HEK293T (cell line): ENCODE results near the gene TMEM129.

Source experiments
- CTCF ChIA-PET: fragments of 350-600 bp; formaldehyde crosslinking; extraction: SDS; loops from one replicate; lab custom pipeline; 2021; ENCODE audit warnings: antibody characterized with exemption, inconsistent platforms; lab: Yijun Ruan, JAX
- POLR2A ChIA-PET: fragments of 350-600 bp; formaldehyde crosslinking; extraction: SDS; loops from one replicate; lab custom pipeline; 2020; ENCODE audit warnings: antibody characterized with exemption, inconsistent platforms; lab: Yijun Ruan, JAX
- DNase-seq: peaks from one replicate; pipeline ENCODE4 v3.0.0; 2012; ENCODE audit warnings: mixed read lengths; ENCODE audit errors: extremely low spot score
- ARNT ChIP-seq: fragments of 450-650 bp; IDR thresholded peaks from 2 replicates; pipeline ENCODE4 v1.6.1; 2017; ENCODE audit warnings: mild to moderate bottlenecking
- BHLHE40 ChIP-seq: fragments of 450-650 bp; IDR thresholded peaks from 2 replicates; pipeline ENCODE4 v1.6.1; 2016; ENCODE audit warnings: mild to moderate bottlenecking, moderate library complexity, borderline replicate concordance
- CTBP1 ChIP-seq: fragments of 450-650 bp; IDR thresholded peaks from 2 replicates; pipeline ENCODE4 v1.6.1; 2016; ENCODE audit warnings: borderline replicate concordance
- ELF4 ChIP-seq: fragments of 450-650 bp; IDR thresholded peaks from 2 replicates; pipeline ENCODE4 v1.6.1; 2017; ENCODE audit warnings: antibody characterized with exemption
- FOXA1 ChIP-seq: fragments of 450-650 bp; IDR thresholded peaks from 2 replicates; pipeline ENCODE4 v1.6.1; 2016; ENCODE audit warnings: mild to moderate bottlenecking
- FOXK2 ChIP-seq: fragments of 450-650 bp; IDR thresholded peaks from 2 replicates; pipeline ENCODE4 v1.6.1; 2016; ENCODE audit warnings: mild to moderate bottlenecking
- FOXM1 ChIP-seq: fragments of 450-650 bp; IDR thresholded peaks from 2 replicates; pipeline ENCODE4 v1.6.1; 2017; ENCODE audit warnings: mild to moderate bottlenecking, borderline replicate concordance
- HDGF ChIP-seq: fragments of 450-650 bp; IDR thresholded peaks from 2 replicates; pipeline ENCODE4 v1.6.1; 2017; ENCODE audit warnings: antibody characterized with exemption, borderline replicate concordance
- L3MBTL2 ChIP-seq: fragments of 450-650 bp; conservative IDR thresholded peaks from 2 replicates; pipeline ENCODE4 v1.6.1; 2016; ENCODE audit warnings: mild to moderate bottlenecking
- LEF1 ChIP-seq: fragments of 450-650 bp; IDR thresholded peaks from 2 replicates; pipeline ENCODE4 v1.6.1; 2017; ENCODE audit warnings: mild to moderate bottlenecking, borderline replicate concordance
- NFRKB ChIP-seq: fragments of 450-650 bp; IDR thresholded peaks from 2 replicates; pipeline ENCODE4 v1.6.1; 2016; ENCODE audit warnings: mild to moderate bottlenecking, moderate library complexity
- PKNOX1 ChIP-seq: fragments of 450-650 bp; IDR thresholded peaks from 2 replicates; pipeline ENCODE4 v1.6.1; 2016
- SP1 ChIP-seq: fragments of 450-650 bp; IDR thresholded peaks from 2 replicates; pipeline ENCODE4 v1.6.1; 2017
- SUZ12 ChIP-seq: fragments of 450-650 bp; IDR thresholded peaks from 2 replicates; pipeline ENCODE4 v1.6.1; 2016; ENCODE audit warnings: mild to moderate bottlenecking
- TARDBP ChIP-seq: fragments of 450-650 bp; IDR thresholded peaks from 2 replicates; pipeline ENCODE4 v1.6.1; 2016
- ZNF384 ChIP-seq: fragments of 450-650 bp; IDR thresholded peaks from 2 replicates; pipeline ENCODE4 v1.6.1; 2016

The TMEM129 gene

DNA sequence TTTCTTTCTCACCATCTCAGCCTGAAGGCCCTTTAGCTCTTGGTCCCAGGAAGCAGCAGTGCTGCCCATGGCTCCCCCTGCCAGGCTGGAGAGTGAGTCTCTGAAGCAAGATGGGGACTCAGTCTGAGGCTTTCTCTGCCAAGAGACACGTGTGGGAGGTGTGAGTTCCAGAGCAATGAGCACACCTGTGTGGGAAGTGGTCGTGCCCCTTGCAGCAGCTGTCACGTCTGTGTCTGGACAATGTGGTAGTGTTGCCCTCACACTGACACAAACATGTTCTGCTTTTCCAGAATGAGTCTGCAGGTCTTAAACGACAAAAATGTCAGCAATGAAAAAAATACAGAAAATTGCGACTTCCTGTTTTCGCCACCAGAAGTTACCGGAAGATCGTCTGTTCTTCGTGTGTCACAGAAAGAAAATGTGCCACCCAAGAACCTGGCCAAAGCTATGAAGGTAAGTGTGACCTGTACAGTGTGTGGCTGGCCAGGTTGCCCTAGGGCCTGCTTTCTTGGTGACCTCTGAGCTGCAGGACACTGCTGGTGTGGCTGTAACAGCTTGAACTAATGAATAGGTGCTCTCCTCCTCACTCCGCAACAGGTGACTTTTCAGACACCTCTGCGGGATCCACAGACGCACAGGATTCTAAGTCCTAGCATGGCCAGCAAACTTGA lies 2.1 kb upstream of the TMEM129 start:
- DNase-seq, result no peak
- CTCF ChIA-PET, result interaction anchor here (0.5 to 11.9 kb wide), 2 partner anchors 31 to 1672 kb away, joined by 8 to 110 read pairs; no protein-coding TSS in a partner anchor
- POLR2A ChIA-PET, result interaction anchor here (1.0 to 3.3 kb wide), 2 partner anchors 11 to 22 kb away, joined by 5 to 20 read pairs; partner anchors contain the start of gene SLBP
- no peak for TF ChIP-seq TARDBP
- TF ChIP-seq ARNT, result no peak
- no peak for TF ChIP-seq LEF1
- no peak for TF ChIP-seq L3MBTL2
- no peak for TF ChIP-seq FOXA1
- no peak for TF ChIP-seq SUZ12
- no peak for TF ChIP-seq CTBP1
- TF ChIP-seq PKNOX1, result no peak
- TF ChIP-seq FOXK2, result no peak
- TF ChIP-seq NFRKB, result no peak
- TF ChIP-seq HDGF, result no peak
- no peak for TF ChIP-seq ELF4
- TF ChIP-seq ZNF384, result no peak
- TF ChIP-seq SP1, result no peak
- TF ChIP-seq BHLHE40, result no peak
- no peak for TF ChIP-seq FOXM1

GRCh38 chr4:1722551-1723118 lies 1.5 kb upstream of the TMEM129 start:
- ChIA-PET CTCF (interaction anchor here (0.5 to 11.9 kb wide), 2 partner anchors 30 to 1672 kb away, joined by 8 to 110 read pairs; no protein-coding TSS in a partner anchor), POLR2A (interaction anchor here (2.1 to 4.1 kb wide), 3 partner anchors 13 to 23 kb away, joined by 5 to 80 read pairs (median 20); partner anchors contain the start of gene SLBP)
- no peak for TF ChIP-seq NFRKB
- TF ChIP-seq PKNOX1, result no peak
- TF ChIP-seq ZNF384, result no peak
- no peak for TF ChIP-seq SUZ12
- no peak for TF ChIP-seq ARNT
- no peak for TF ChIP-seq LEF1
- TF ChIP-seq L3MBTL2, result no peak
- no peak for TF ChIP-seq FOXA1
- DNase-seq, result no peak

DNA sequence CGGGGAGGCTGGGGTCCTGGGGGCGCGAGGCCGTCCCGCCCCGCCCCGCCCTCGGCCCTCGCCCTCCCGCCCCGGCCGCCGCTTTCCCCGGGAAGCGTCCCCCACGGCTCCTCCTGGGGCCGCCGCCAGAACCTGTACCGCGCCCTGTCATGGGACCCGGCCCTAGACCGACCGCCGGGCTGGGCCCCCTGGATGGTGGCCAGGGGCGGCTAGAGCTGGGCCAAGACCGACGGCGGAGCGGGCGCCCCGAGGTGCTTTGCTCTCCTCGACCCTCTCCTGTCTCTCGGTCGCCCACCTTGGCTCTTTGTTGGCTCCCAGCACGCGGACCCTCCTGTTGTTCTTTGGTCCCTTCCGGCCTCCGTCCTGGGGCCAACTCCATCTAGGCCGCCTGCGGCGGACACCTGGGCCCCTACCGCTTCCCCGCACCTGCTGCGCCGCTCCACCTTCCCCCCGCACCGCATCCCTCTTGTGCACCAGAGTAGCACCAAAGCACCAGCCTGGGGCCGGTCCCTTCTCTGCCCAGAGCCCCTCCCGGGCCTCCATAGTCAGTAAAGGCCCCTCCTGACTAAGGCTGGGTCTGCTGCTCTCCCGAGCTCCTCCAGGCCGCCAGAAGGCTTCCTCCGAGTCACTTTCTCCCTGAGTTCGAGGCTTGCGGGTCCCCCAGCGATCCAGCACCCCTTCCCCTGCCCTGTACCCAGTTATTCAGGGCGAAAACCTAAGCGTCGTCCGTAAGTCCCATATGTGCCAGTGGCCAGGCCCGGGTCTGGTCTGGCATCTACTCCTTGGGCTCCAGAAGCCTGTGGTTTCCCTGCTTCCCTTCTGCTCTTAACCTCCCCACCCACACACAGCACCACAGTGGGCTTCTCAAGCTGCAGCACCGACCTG lies 785 bp upstream of the TMEM129 start:
- CTCF ChIA-PET, result interaction anchor here (1.5 to 11.9 kb wide), 3 partner anchors 26 to 29 kb away, joined by 5 to 110 read pairs (median 18); no protein-coding TSS in a partner anchor
- TF ChIP-seq FOXK2 (no peak), FOXM1 (no peak), HDGF (no peak), SUZ12 (no peak)
- POLR2A ChIA-PET, result interaction anchor here (0.8 to 4.1 kb wide), 12 partner anchors 12 to 79 kb away, joined by 3 to 80 read pairs (median 4); partner anchors contain the start of gene SLBP
- no peak for DNase-seq

DNA sequence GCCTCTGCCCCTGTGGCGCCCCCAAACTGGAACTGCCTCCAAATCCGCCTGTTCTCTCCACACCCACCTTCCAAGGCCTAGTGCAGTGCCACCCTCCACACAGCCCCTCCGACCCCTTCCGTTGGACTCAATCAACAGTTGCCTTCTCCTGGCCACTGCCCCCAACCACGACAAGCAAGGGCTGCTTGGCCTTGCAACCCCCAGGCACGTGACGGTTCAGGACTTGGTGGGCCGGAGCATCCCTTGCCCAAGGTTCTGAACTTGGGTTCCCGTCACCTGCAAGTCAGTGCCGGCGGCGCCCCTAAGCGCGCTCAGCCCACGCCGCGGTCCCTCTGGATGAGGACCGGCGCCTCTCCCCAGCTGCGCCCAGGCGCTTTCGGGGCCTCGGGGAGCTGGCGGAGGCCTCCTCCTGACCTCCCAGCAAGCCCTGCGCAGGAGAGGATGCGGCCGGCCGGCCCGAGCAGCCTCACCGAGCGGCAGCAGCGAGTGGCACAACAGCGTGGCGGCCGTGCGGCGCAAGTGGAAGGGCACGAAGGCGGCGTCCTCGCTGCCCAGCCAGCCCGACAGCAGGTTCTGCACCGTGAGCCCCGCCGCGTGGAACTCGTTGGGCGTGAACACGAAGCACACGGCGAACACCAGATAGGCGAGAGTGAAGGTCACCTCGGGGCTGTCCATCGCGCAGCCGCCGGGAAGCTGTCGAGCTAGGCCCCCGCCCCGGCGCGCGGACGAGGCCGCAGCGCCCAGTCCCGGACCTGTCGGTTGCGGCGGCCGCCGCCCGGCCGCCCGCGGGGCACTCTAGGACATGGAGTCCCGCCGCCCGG lies 750 bp downstream of the TMEM129 start:
- TF ChIP-seq LEF1, result no peak
- TF ChIP-seq L3MBTL2, result peak; percentile 59
- POLR2A ChIA-PET, result interaction anchor here (0.7 to 4.1 kb wide), 19 partner anchors 10 to 289 kb away, joined by 3 to 80 read pairs (median 4); partner anchors contain the start of genes FAM53A and SLBP
- CTCF ChIA-PET, result interaction anchor here (0.6 to 2.6 kb wide), 4 partner anchors 11 to 77 kb away, joined by 4 to 18 read pairs (median 5); no protein-coding TSS in a partner anchor
- DNase-seq, result no peak

DNA sequence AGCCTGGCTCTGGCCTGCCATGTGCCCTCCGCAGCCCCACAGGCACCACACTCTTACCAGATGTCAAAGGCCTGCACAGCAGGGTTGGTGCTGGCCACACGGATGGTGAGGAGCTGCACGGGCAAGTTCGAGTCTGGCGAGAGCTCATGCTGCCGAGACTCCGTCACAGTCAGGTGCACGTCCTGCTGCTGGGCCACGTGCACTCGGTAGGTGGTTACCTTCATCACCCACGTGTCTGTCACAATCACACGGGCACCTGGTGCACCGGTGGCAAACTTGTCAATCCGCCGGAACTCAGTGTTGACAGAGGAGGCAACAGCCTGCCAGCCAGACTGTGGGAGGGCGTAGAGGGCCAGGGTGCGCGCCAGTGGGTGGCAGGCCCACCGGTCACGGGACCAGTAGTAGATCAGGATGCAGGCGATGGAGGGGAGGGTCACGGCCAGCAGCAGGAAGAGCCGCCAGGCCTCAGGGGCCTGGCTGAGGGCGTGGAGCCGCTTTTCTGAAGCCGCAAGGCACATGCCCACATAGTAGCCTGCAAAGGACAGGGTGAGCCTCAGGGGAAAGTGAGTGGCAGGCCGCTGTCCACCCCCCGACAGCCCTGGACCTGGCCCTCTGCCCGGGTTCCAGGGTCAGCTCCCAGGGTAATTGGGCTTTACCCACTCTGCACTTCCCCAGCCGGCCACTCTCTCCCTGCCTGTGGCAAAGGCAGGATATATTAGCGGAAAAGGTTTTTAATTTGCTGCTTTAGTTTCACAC lies 2.9 kb downstream of the TMEM129 start:
- no peak for DNase-seq
- CTCF ChIA-PET, result interaction anchor here (0.5 to 2.2 kb wide), 3 partner anchors 9 to 34 kb away, joined by 3 to 6 read pairs (median 3); partner anchors contain the start of gene FAM53A
- POLR2A ChIA-PET, result interaction anchor here (3.3 kb wide), 1 partner anchor 25 kb away, joined by 31 read pairs; no protein-coding TSS in a partner anchor
- no peak for TF ChIP-seq FOXM1
- TF ChIP-seq ELF4, result no peak
- TF ChIP-seq TARDBP, result no peak
- TF ChIP-seq HDGF, result no peak
- TF ChIP-seq NFRKB, result no peak
- TF ChIP-seq L3MBTL2, result no peak
- no peak for TF ChIP-seq BHLHE40
- TF ChIP-seq LEF1, result no peak
- TF ChIP-seq SUZ12, result no peak
- no peak for TF ChIP-seq CTBP1
- TF ChIP-seq PKNOX1, result no peak
- no peak for TF ChIP-seq FOXK2
- TF ChIP-seq ZNF384, result no peak
- no peak for TF ChIP-seq FOXA1
- TF ChIP-seq SP1, result no peak
- TF ChIP-seq ARNT, result no peak
